ENCODE measurements around the gene TEX51. TPM values are rescaled to one million over a fixed set of nuclear protein-coding genes. Genes with fewer than 3 reads are reported as not detected.

Gene TEX51
- total and polyA plus RNA-seq, 2 donors (not counting 3 experiments of a cell fraction or from before 2014, with no cell fraction given): not detected

DNA sequence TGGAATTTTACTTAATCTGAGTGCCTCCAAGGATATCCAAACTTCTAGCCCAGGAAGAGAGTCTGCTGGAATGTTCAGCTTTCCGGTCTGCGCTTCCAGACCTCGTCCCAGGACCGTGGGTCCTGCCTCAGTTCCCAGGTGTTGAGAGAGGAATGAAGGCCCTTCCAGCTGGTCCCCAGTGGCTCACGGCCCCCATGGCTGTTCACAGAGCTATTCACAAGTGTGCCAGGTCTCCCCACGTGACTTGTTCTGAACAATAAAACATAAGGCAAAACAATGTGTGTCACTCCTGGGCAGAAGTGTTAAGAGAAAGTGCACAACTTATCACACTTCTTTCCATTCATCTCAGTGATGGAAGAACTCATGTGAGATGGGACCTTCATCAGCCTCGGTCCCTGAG lies 20.1 kb upstream of the TEX51 start:
- H3K36me3 ChIP-seq (ENCODE audit: control insufficient read depth in 2 of 2, extremely low read depth in 1 of 2, insufficient read depth in 2 of 2, low read length in 2 of 2): no peaks in the 10 kb centered on the region
- POLR2A ChIA-PET: no interaction called here
- H3K4me2 ChIP-seq (ENCODE audit: insufficient read depth, low read length): no peak overlapping the region
- CTCF ChIA-PET: no interaction called here
- no peak overlapping the region for H2AFZ ChIP-seq (ENCODE audit: low read depth, low read length)
- H3K79me2 ChIP-seq (ENCODE audit: control insufficient read depth, insufficient read depth, low read length): no peaks in the 10 kb centered on the region
- no peaks in the 10 kb centered on the region for H4K20me1 ChIP-seq (replicated peaks; ENCODE audit: control insufficient read depth, extremely low read depth, insufficient read depth, low read length)
- no peak overlapping the region for H3K9ac ChIP-seq (replicated peaks; ENCODE audit: extremely low read depth, insufficient read depth, low read length)
- no peaks in the 10 kb centered on the region for H3K27me3 ChIP-seq (ENCODE audit: control insufficient read depth in 2 of 2, insufficient read depth in 2 of 2, low read length in 2 of 2)
- no peak for DNase-seq (ENCODE audit: low read depth, low spot score)
- BruUV-seq (replicated peaks): no TSS peak
- H3K9me3 ChIP-seq (replicated peaks; ENCODE audit: control insufficient read depth, insufficient read depth, low read length): no peaks in the 10 kb centered on the region
- intact Hi-C loops (cut with micrococcal nuclease): no loop called here
- no peaks in the 10 kb centered on the region for H3K9me1 ChIP-seq (replicated peaks; ENCODE audit: control insufficient read depth, extremely low read depth, insufficient read depth, low read length)
- H3K4me1 ChIP-seq (ENCODE audit: control insufficient read depth, extremely low read depth, insufficient read depth, low read length): no peaks in the 10 kb centered on the region
- dilution Hi-C loops (cut with MboI; ENCODE audit: extremely low pct_ligation_motif_present, low sequenced_read_pairs): no loop called here
- no peak for FAIRE-seq
- no peak overlapping the region for H3K27ac ChIP-seq (ENCODE audit: insufficient read depth, low read depth, low read length)
- TF ChIP-seq JUN (IDR thresholded peaks at IDR 0.05; ENCODE audit: borderline replicate concordance, insufficient read depth, insufficient read length, low read depth): no peak
- no peak for TF ChIP-seq CTCF (IDR thresholded peaks at IDR 0.05; ENCODE audit: extremely low read depth in 1 of 2, insufficient read depth in 1 of 2, low read depth in 1 of 2, low read length in 2 of 2)
- TF ChIP-seq GATA2 (IDR thresholded peaks at IDR 0.05; ENCODE audit: insufficient read depth, insufficient read length, low read depth, low read length): no peak
- no peak for TF ChIP-seq MYC (IDR thresholded peaks at IDR 0.05; ENCODE audit: low read depth, low read length)
- TF ChIP-seq, protein P1, sequence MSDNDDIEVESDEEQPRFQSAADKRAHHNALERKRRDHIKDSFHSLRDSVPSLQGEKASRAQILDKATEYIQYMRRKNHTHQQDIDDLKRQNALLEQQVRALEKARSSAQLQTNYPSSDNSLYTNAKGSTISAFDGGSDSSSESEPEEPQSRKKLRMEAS (IDR thresholded peaks at IDR 0.05; ENCODE audit: insufficient read depth, insufficient read length): no peak
- TF ChIP-seq FOS (IDR thresholded peaks at IDR 0.05; ENCODE audit: borderline replicate concordance, insufficient read depth, low read length): no peak
- TF ChIP-seq POLR2A (IDR thresholded peaks at IDR 0.05; ENCODE audit: low read depth, low read length): no peak
- TF ChIP-seq POLR2AphosphoS5 (IDR thresholded peaks at IDR 0.05; ENCODE audit: insufficient read depth, low read depth, low read length): no peak
- no peak for TF ChIP-seq EZH2 (IDR thresholded peaks at IDR 0.05; ENCODE audit: borderline replicate concordance, low read depth, low read length, severe bottlenecking)
- no peak overlapping the region for H3K4me3 ChIP-seq (replicated peaks in 1 of 3; ENCODE audit: insufficient read depth in 1 of 3, low read depth in 1 of 3, low read length in 3 of 3)

All from endothelial cell of umbilical vein (primary cell).